ENCODE results near the gene TMPRSS6. TPM values are rescaled to one million over a fixed set of nuclear protein-coding genes. Genes with fewer than 3 reads are reported as not detected.
"Not testable (repeated sequence)": the region's sequence is repeated elsewhere in the genome, so short reads cannot be mapped to it uniquely, and the experiment has no call there.

TMPRSS6 gene
- total RNA-seq, 1 donor from 2014 or later = not detected

DNA sequence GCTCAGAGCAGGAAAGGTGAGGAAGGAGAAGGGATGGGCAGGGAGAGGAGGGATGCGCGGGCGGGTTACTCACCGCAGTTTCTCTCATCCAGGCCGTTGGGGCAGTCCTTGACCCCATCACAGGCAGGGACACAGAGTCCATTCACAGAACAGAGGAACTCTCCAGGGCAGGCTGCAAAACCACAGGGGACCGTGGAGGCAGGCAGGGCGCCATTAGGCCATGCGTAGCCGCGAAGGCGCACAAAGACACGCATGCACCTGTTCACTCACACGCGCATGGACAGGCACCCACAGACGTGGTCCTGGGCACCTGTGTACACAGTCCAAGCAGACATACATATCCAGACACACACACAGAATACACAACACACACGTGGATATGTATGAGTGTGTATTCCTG lies 35.0 kb downstream of the TMPRSS6 start:
- no peaks in the 10 kb centered on the region for H3K4me1 ChIP-seq
- H3K27ac ChIP-seq (replicated peaks) = no peak overlapping the region
- H3K36me3 ChIP-seq = no peaks in the 10 kb centered on the region
- intact Hi-C loops (cut with micrococcal nuclease) = no loop called here
- no peak overlapping the region for H3K4me3 ChIP-seq
- H3K9me3 ChIP-seq (replicated peaks) = no peaks in the 10 kb centered on the region
- no peak for DNase-seq
- peaks cover 76% of the 10 kb centered on the region for H3K27me3 ChIP-seq (ENCODE audit: low read depth)
- TF ChIP-seq, protein P1, sequence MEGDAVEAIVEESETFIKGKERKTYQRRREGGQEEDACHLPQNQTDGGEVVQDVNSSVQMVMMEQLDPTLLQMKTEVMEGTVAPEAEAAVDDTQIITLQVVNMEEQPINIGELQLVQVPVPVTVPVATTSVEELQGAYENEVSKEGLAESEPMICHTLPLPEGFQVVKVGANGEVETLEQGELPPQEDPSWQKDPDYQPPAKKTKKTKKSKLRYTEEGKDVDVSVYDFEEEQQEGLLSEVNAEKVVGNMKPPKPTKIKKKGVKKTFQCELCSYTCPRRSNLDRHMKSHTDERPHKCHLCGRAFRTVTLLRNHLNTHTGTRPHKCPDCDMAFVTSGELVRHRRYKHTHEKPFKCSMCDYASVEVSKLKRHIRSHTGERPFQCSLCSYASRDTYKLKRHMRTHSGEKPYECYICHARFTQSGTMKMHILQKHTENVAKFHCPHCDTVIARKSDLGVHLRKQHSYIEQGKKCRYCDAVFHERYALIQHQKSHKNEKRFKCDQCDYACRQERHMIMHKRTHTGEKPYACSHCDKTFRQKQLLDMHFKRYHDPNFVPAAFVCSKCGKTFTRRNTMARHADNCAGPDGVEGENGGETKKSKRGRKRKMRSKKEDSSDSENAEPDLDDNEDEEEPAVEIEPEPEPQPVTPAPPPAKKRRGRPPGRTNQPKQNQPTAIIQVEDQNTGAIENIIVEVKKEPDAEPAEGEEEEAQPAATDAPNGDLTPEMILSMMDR (IDR thresholded peaks at IDR 0.05; ENCODE audit: borderline replicate concordance) = no peak

DNA sequence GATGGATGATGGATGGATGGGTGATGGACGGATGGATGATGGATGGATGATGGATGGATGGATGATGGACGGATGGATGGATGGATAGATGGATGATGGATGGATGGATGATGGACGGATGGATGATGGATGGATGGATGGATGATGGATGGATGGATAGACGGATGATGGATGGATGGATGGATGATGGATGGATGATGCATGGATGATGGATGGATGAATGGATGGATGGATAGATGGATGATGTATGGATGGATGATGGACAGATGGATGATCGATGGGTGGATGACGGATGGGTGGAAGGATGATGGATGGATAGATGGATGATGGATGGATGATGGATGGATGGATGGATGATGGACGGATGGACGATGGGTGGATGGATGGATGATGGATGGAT lies 36.8 kb downstream of the TMPRSS6 start:
- Histone ChIP-seq H3K9me3 (replicated peaks) (no peaks in the 10 kb centered on the region), H3K4me1 (no peaks in the 10 kb centered on the region), H3K4me3 (no peak overlapping the region), H3K27ac (replicated peaks) (no peak overlapping the region), H3K36me3 (no peaks in the 10 kb centered on the region), H3K27me3 (ENCODE audit: low read depth) (peaks cover 87% of the 10 kb centered on the region)
- DNase-seq = no peak
- intact Hi-C loops (cut with micrococcal nuclease) = no loop called here
- TF ChIP-seq, protein P1 (IDR thresholded peaks at IDR 0.05; ENCODE audit: borderline replicate concordance) = no peak

DNA sequence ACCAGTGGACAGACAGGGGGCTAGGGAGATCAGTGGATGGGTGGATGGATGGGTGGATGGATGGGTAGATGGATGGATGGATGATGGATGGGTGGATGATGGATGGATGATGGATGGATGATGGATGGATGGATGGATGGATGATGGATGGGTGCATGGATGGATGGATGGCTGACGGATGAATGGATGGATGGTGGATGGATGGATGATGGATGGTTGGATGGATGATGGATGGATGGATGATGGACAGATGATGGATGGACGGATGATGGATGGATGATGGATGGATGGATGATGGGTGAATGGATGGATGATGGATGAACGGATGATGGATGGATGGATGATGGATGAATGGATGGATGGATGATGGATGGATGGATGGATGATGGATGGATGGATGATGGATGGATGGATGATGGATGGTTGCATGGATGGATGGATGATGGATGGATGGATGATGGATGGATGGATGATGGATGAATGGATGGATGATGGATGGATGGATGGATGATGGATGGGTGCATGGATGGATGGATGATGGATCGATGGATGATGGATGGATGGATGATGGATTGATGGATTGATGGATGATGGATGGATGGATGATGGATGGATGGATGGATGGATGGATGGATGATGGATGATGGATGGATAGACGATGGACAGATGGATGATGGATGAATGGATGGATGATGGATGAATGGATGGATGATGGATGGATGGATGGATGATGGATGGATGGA lies 37.5 kb downstream of the TMPRSS6 start:
- H3K36me3 ChIP-seq; intact Hi-C loops (cut with micrococcal nuclease); H3K27ac ChIP-seq (replicated peaks); DNase-seq; H3K4me1 ChIP-seq; H3K9me3 ChIP-seq (replicated peaks); H3K4me3 ChIP-seq: not testable (repeated sequence)
- peaks cover 87% of the 10 kb centered on the region for H3K27me3 ChIP-seq (ENCODE audit: low read depth)

DNA sequence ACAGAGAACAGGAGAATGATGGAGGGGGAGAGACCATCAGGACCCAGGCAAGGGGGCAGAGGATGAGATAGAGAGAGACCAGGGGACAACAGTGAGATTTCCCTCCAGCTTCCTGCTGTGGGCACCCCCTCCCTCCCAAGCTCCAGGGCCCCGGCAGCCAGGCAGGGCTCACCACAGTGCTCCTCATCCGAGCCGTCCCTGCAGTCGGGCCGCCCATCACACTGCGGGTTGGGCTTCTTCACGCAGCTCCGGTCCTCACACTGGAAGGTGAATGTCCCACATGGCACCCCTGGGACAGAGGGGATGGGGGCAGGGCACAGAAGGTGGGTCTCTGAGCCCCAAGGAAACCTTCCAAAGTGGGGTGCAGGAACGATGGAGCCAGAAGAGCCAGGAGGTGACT lies 38.8 kb downstream of the TMPRSS6 start:
- Histone ChIP-seq H3K27ac (replicated peaks) (no peak overlapping the region), H3K4me3 (no peak overlapping the region), H3K4me1 (no peaks in the 10 kb centered on the region), H3K36me3 (no peaks in the 10 kb centered on the region), H3K9me3 (replicated peaks) (no peaks in the 10 kb centered on the region), H3K27me3 (ENCODE audit: low read depth) (peaks cover 87% of the 10 kb centered on the region)
- no peak for DNase-seq
- TF ChIP-seq, protein P1 (IDR thresholded peaks at IDR 0.05; ENCODE audit: borderline replicate concordance) = no peak
- intact Hi-C loops (cut with micrococcal nuclease) = no loop called here

DNA sequence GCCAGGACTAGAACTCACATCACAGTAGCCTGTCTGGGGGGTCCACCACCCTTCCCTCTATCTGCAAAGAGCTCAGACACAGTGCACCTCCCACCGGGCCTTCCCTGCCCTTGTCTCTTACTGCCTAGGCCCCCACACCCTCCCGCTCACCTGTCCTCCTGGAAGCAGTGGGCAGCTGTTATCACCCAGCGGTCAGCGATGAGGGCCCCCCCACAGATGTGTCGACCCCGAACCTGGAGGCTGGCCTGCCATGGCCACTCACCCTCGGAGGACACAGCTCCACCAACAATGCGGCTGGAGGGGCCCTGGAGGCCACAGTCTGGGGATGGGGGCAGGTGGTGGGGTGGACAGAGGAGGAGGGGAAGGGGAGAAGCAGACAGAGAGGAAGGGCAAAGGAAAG lies 39.2 kb downstream of the TMPRSS6 start:
- no peak for DNase-seq
- no peak overlapping the region for H3K27ac ChIP-seq (replicated peaks)
- no peak overlapping the region for H3K4me3 ChIP-seq
- H3K9me3 ChIP-seq (replicated peaks) = no peaks in the 10 kb centered on the region
- intact Hi-C loops (cut with micrococcal nuclease) = no loop called here
- TF ChIP-seq, protein P1 (IDR thresholded peaks at IDR 0.05; ENCODE audit: borderline replicate concordance) = no peak
- H3K36me3 ChIP-seq = no peaks in the 10 kb centered on the region
- H3K4me1 ChIP-seq = no peaks in the 10 kb centered on the region
- peaks cover 87% of the 10 kb centered on the region for H3K27me3 ChIP-seq (ENCODE audit: low read depth)

DNA sequence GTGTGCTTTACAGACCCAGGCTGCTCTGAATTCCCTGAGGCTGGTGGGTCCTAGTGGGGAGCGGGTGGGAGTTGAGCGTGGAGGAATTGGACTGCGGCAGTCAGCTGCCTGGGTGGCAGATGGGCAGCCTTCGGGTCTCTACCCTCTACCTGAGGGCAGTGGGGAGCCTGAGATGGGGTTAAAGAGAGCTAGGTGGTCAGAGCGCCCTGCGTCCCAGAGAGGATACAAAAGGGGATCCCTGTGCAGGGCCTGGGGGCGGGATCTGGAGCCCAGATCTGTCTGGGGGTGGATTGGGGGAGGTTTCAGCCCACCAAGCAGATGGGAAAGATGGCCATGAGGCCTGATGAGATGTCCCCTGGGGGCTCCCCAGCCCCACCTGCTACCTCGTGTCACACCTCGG lies 39.8 kb downstream of the TMPRSS6 start:
- H3K27ac ChIP-seq (replicated peaks) = no peak overlapping the region
- no peak for DNase-seq
- intact Hi-C loops (cut with micrococcal nuclease) = no loop called here
- no peaks in the 10 kb centered on the region for H3K9me3 ChIP-seq (replicated peaks)
- no peaks in the 10 kb centered on the region for H3K4me1 ChIP-seq
- no peaks in the 10 kb centered on the region for H3K36me3 ChIP-seq
- peaks cover 87% of the 10 kb centered on the region for H3K27me3 ChIP-seq (ENCODE audit: low read depth)
- no peak overlapping the region for H3K4me3 ChIP-seq
- TF ChIP-seq, protein P1 (IDR thresholded peaks at IDR 0.05; ENCODE audit: borderline replicate concordance) = no peak
